ENCODE results near the gene CSRNP3. TPM values are rescaled to one million over a fixed set of nuclear protein-coding genes. Genes with fewer than 3 reads are reported as not detected.

The CSRNP3 gene
- polyA plus RNA-seq, 1 donor (not counting 4 experiments of a cell fraction or from before 2014, with no cell fraction given): 0.87 TPM

DNA sequence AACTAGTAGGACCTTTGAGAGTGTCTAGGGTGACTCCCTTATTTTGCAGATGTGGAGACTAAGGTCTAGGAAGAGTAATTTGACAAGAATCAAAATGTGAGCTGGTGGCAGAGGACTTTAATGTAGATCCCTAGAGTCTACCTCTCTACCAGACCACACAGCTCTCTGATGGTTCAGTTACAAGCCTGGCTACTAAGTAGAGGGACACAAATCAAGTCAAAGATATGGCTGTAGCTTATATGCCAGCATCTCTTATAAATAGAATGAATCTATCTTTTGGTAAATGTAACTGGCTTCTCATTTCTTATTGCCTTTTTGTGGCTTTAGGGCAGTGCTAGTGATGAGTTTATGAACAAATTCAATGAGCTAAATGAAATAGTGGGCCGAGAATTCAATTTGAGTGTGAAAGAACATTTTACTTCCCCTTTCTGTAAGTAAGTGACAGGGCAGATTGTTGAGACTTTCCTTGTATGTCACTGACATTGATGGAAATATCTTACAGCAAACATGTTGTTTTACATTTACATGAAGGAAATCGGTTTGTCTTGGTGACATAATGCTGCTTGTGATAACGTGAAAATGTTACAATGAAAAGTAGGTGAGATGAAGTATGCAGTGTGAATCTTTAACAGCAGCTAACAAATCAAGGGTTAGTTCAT is 28.3 kb downstream of the CSRNP3 start:
- Histone ChIP-seq H3K27me3 (ENCODE audit: control insufficient read depth, extremely low read depth, insufficient read depth, low read length) (no peaks in the 10 kb centered on the region), H3K4me3 (ENCODE audit: control insufficient read depth in 2 of 3, extremely low read depth in 1 of 3, insufficient read depth in 2 of 3, low read depth in 1 of 3, low read length in 3 of 3) (no peak overlapping the region), H3K9me3 (ENCODE audit: control insufficient read depth, low read depth, low read length) (no peaks in the 10 kb centered on the region), H3K36me3 (ENCODE audit: control insufficient read depth in 2 of 2, extremely low read depth in 1 of 2, insufficient read depth in 2 of 2, low read length in 2 of 2) (no peaks in the 10 kb centered on the region), H3K4me1 (ENCODE audit: control insufficient read depth, extremely low read depth, insufficient read depth, low read length) (no peaks in the 10 kb centered on the region), H2AFZ (ENCODE audit: control insufficient read depth, low read length) (no peak overlapping the region), H3K79me2 (ENCODE audit: control insufficient read depth, insufficient read depth, low read length) (no peaks in the 10 kb centered on the region), H3K9me1 (ENCODE audit: control insufficient read depth, extremely low read depth, insufficient read depth, low read length) (no peaks in the 10 kb centered on the region), H3K9ac (ENCODE audit: control insufficient read depth, extremely low read depth, insufficient read depth, low read length) (no peak overlapping the region), H3K4me2 (ENCODE audit: control insufficient read depth, extremely low read depth, insufficient read depth, low read depth, low read length) (no peak overlapping the region), H4K20me1 (ENCODE audit: control insufficient read depth, extremely low read depth, insufficient read depth, low read length) (no peaks in the 10 kb centered on the region), H3K27ac (ENCODE audit: control insufficient read depth, insufficient read depth, low read length) (no peak overlapping the region)
- no peak for FAIRE-seq
- DNase-seq (ENCODE audit: low read depth, low spot score): no peak
- dilution Hi-C loops (cut with MboI; ENCODE audit: extremely low pct_ligation_motif_present, low sequenced_read_pairs): no loop called here
- TF ChIP-seq, protein P1, sequence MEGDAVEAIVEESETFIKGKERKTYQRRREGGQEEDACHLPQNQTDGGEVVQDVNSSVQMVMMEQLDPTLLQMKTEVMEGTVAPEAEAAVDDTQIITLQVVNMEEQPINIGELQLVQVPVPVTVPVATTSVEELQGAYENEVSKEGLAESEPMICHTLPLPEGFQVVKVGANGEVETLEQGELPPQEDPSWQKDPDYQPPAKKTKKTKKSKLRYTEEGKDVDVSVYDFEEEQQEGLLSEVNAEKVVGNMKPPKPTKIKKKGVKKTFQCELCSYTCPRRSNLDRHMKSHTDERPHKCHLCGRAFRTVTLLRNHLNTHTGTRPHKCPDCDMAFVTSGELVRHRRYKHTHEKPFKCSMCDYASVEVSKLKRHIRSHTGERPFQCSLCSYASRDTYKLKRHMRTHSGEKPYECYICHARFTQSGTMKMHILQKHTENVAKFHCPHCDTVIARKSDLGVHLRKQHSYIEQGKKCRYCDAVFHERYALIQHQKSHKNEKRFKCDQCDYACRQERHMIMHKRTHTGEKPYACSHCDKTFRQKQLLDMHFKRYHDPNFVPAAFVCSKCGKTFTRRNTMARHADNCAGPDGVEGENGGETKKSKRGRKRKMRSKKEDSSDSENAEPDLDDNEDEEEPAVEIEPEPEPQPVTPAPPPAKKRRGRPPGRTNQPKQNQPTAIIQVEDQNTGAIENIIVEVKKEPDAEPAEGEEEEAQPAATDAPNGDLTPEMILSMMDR (optimal IDR thresholded peaks at IDR 0.05 in 1 of 3, IDR thresholded peaks at IDR 0.05 in 1 of 3, conservative IDR thresholded peaks at IDR 0.05 in 1 of 3; ENCODE audit: extremely low read depth in 1 of 3, insufficient read depth in 2 of 3, low read length in 3 of 3): no peak
- TF ChIP-seq EZH2 (IDR thresholded peaks at IDR 0.05; ENCODE audit: low read length): no peak

GRCh38 chr2:165499131-165499530 is 29.6 kb downstream of the CSRNP3 start:
- Histone ChIP-seq H3K4me3 (ENCODE audit: control insufficient read depth in 2 of 3, extremely low read depth in 1 of 3, insufficient read depth in 2 of 3, low read depth in 1 of 3, low read length in 3 of 3) (no peak overlapping the region), H4K20me1 (ENCODE audit: control insufficient read depth, extremely low read depth, insufficient read depth, low read length) (no peaks in the 10 kb centered on the region), H2AFZ (ENCODE audit: control insufficient read depth, low read length) (no peak overlapping the region), H3K4me1 (ENCODE audit: control insufficient read depth, extremely low read depth, insufficient read depth, low read length) (no peaks in the 10 kb centered on the region), H3K27ac (ENCODE audit: control insufficient read depth, insufficient read depth, low read length) (no peak overlapping the region), H3K36me3 (ENCODE audit: control insufficient read depth in 2 of 2, extremely low read depth in 1 of 2, insufficient read depth in 2 of 2, low read length in 2 of 2) (no peaks in the 10 kb centered on the region), H3K27me3 (ENCODE audit: control insufficient read depth, extremely low read depth, insufficient read depth, low read length) (no peaks in the 10 kb centered on the region), H3K9ac (ENCODE audit: control insufficient read depth, extremely low read depth, insufficient read depth, low read length) (no peak overlapping the region), H3K9me3 (ENCODE audit: control insufficient read depth, low read depth, low read length) (no peaks in the 10 kb centered on the region), H3K9me1 (ENCODE audit: control insufficient read depth, extremely low read depth, insufficient read depth, low read length) (no peaks in the 10 kb centered on the region), H3K79me2 (ENCODE audit: control insufficient read depth, insufficient read depth, low read length) (no peaks in the 10 kb centered on the region), H3K4me2 (ENCODE audit: control insufficient read depth, extremely low read depth, insufficient read depth, low read depth, low read length) (no peak overlapping the region)
- dilution Hi-C loops (cut with MboI; ENCODE audit: extremely low pct_ligation_motif_present, low sequenced_read_pairs): no loop called here
- FAIRE-seq: no peak
- DNase-seq (ENCODE audit: low read depth, low spot score): no peak
- TF ChIP-seq, protein P1 (optimal IDR thresholded peaks at IDR 0.05 in 1 of 3, IDR thresholded peaks at IDR 0.05 in 1 of 3, conservative IDR thresholded peaks at IDR 0.05 in 1 of 3; ENCODE audit: extremely low read depth in 1 of 3, insufficient read depth in 2 of 3, low read length in 3 of 3): no peak
- TF ChIP-seq EZH2 (IDR thresholded peaks at IDR 0.05; ENCODE audit: low read length): no peak
